OCI-LY7 (cell line): Measurements from ENCODE around the gene SPATA4. TPM values are rescaled to one million over a fixed set of nuclear protein-coding genes. Genes with fewer than 3 reads are reported as not detected.

Experiments used
- BruUV-seq: library from RNA; stranded (reverse); fragments of 400-500 nt; replicated peaks from 2 replicates; lab custom pipeline; 2021; lab: Mats Ljungman, UMichigan
- CTCF ChIA-PET: fragments of 300-600 bp; sonication (Branson Sonifier 250); formaldehyde crosslinking; loops from one replicate; lab custom pipeline; 2022; ENCODE audit warnings: antibody characterized with exemption; ENCODE audit not compliant: unreplicated experiment; lab: Charles Lee
- POLR2A ChIA-PET: fragments of 300-600 bp; sonication (Branson Sonifier 250); formaldehyde crosslinking; loops from one replicate; lab custom pipeline; 2022; ENCODE audit warnings: antibody characterized with exemption; lab: Charles Lee
- DNase-seq: peaks from one replicate; pipeline ENCODE4 v3.0.0-alpha.2; 2015; ENCODE audit warnings: low spot score
- H2AFZ ChIP-seq: fragments of 200-600 bp; sonication (generic), shearing (Covaris generic); 2 replicates; pipeline ENCODE4 v1.6.1; 2014; ENCODE audit warnings: mild to moderate bottlenecking, antibody characterized with exemption, low read length, moderate library complexity
- H3K27ac ChIP-seq: fragments of 200-600 bp; sonication (generic); 2 replicates; pipeline ENCODE4 v1.5.1; 2014; ENCODE audit warnings: mixed run types, low read depth, mild to moderate bottlenecking, moderate library complexity, low read length, inconsistent platforms; ENCODE audit not compliant: poor library complexity, severe bottlenecking
- H3K36me3 ChIP-seq: fragments of 200-600 bp; sonication (generic); 2 replicates; pipeline ENCODE4 v1.6.1; 2014; ENCODE audit warnings: mild to moderate bottlenecking, antibody characterized with exemption, low read length, moderate library complexity, mixed read lengths; ENCODE audit not compliant: insufficient read depth
- H3K4me1 ChIP-seq: fragments of 200-600 bp; sonication (generic); 2 replicates; pipeline ENCODE4 v1.5.1; 2014; ENCODE audit warnings: mild to moderate bottlenecking, low read length; ENCODE audit not compliant: insufficient read depth, poor library complexity, severe bottlenecking
- H3K4me2 ChIP-seq: fragments of 200-600 bp; sonication (generic); 2 replicates; pipeline ENCODE4 v1.6.1; 2014; ENCODE audit warnings: mild to moderate bottlenecking, low read length
- H3K4me3 ChIP-seq: fragments of 200-600 bp; sonication (generic); 2 replicates; pipeline ENCODE4 v1.5.1; 2014; ENCODE audit warnings: mild to moderate bottlenecking, low read depth, low read length; ENCODE audit not compliant: poor library complexity, severe bottlenecking
- H3K79me2 ChIP-seq: fragments of 200-600 bp; sonication (generic); 2 replicates; pipeline ENCODE4 v1.6.1; 2016; ENCODE audit warnings: low read depth, mild to moderate bottlenecking, low read length, moderate library complexity, mixed read lengths; ENCODE audit not compliant: insufficient read depth
- H3K9me2 ChIP-seq: fragments of 200-600 bp; sonication (generic); 2 replicates; pipeline ENCODE4 v1.6.1; 2016; ENCODE audit warnings: mild to moderate bottlenecking, low read length, mixed read lengths; ENCODE audit not compliant: insufficient read depth
- H3K9me3 ChIP-seq: fragments of 200-600 bp; sonication (generic); 2 replicates; pipeline ENCODE4 v1.6.1; 2014; ENCODE audit warnings: mild to moderate bottlenecking, mixed run types, low read length, mixed read lengths
- H4K20me1 ChIP-seq: fragments of 200-600 bp; sonication (generic); 2 replicates; pipeline ENCODE4 v1.6.1; 2014; ENCODE audit warnings: mild to moderate bottlenecking, antibody characterized with exemption, low read length, moderate library complexity, mixed read lengths; ENCODE audit not compliant: insufficient read depth
- EZH2phosphoT487 ChIP-seq: fragments of 200-600 bp; sonication (generic); IDR thresholded peaks from 2 replicates; pipeline ENCODE4 v1.6.1; 2018; ENCODE audit warnings: low read depth, borderline replicate concordance, mild to moderate bottlenecking, mixed run types, antibody characterized with exemption, low read length, moderate library complexity, mixed read lengths
- intact Hi-C: fragments of 100-400 bp; cut with micrococcal nuclease; formaldehyde crosslinking; loops from one replicate; pipeline ENCODE4 v1.10.0; 2022; ENCODE audit not compliant: unreplicated experiment
- total RNA-seq, 2 experiments: library from RNA; depleted of rRNA in 1 of 2; stranded (reverse); fragments of >200 nt in 1 of 2; shearing (Covaris generic) in 1 of 2; gene quantifications; 2 replicates each; pipeline ENCODE4 v1.2.3, GENCODE V29; 2014 to 2022
- TF ChIP-seq, protein P1 (sequence below): fragments of 200-600 bp; sonication (generic); conservative IDR thresholded peaks from 2 replicates; pipeline ENCODE4 v1.5.1; 2014; ENCODE audit warnings: mild to moderate bottlenecking, antibody characterized with exemption, low read length, moderate library complexity, mixed read lengths

Gene SPATA4
- total RNA-seq, 2 experiments from 2014 or later = not detected

GRCh38 chr4:176236946-176237345 is 41.6 kb upstream of the SPATA4 start:
- DNase-seq = no peak
- Histone ChIP-seq H3K9me2 (no peaks in the 10 kb centered on the region), H3K9me3 (no peaks in the 10 kb centered on the region), H4K20me1 (no peaks in the 10 kb centered on the region), H3K36me3 (no peaks in the 10 kb centered on the region), H3K27ac (no peak overlapping the region), H3K4me2 (no peak overlapping the region), H3K79me2 (no peaks in the 10 kb centered on the region), H2AFZ (no peak overlapping the region), H3K4me1 (no peaks in the 10 kb centered on the region), H3K4me3 (no peak overlapping the region)
- ChIA-PET CTCF (no interaction called here), POLR2A (interaction anchor here (1.3 kb wide), 1 partner anchor 20 kb away, joined by 3 read pairs; no protein-coding TSS in a partner anchor)
- TF ChIP-seq, protein P1, sequence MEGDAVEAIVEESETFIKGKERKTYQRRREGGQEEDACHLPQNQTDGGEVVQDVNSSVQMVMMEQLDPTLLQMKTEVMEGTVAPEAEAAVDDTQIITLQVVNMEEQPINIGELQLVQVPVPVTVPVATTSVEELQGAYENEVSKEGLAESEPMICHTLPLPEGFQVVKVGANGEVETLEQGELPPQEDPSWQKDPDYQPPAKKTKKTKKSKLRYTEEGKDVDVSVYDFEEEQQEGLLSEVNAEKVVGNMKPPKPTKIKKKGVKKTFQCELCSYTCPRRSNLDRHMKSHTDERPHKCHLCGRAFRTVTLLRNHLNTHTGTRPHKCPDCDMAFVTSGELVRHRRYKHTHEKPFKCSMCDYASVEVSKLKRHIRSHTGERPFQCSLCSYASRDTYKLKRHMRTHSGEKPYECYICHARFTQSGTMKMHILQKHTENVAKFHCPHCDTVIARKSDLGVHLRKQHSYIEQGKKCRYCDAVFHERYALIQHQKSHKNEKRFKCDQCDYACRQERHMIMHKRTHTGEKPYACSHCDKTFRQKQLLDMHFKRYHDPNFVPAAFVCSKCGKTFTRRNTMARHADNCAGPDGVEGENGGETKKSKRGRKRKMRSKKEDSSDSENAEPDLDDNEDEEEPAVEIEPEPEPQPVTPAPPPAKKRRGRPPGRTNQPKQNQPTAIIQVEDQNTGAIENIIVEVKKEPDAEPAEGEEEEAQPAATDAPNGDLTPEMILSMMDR = no peak
- no peak for TF ChIP-seq EZH2phosphoT487
- BruUV-seq = no TSS peak
- intact Hi-C loops = no loop called here

DNA sequence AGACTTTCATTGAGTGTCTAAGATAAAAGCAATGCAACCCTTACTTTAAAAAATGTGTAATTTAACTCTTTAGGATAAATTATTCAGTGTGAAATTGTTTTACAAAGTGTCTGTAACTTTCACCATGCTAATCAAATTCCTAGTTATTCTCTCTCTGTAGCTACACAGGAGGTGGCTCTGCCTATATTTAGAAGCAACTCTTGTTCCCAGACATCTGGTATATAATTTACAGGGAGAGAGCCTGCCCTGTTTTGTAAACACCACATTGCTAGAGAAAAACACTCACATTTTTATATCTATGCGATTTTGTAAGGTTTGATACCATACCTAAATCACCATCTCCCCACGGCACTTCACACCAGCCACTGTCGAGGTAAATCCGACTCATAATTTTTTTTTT is 35.5 kb upstream of the SPATA4 start:
- no peaks in the 10 kb centered on the region for H3K36me3 ChIP-seq
- TF ChIP-seq, protein P1 = no peak
- TF ChIP-seq EZH2phosphoT487 = no peak
- BruUV-seq = no TSS peak
- no peak overlapping the region for H3K27ac ChIP-seq
- H2AFZ ChIP-seq = no peak overlapping the region
- intact Hi-C loops = no loop called here
- no peaks in the 10 kb centered on the region for H3K9me3 ChIP-seq
- H3K4me2 ChIP-seq = no peak overlapping the region
- no peaks in the 10 kb centered on the region for H3K4me1 ChIP-seq
- ChIA-PET POLR2A (interaction anchor here (0.7 to 1.6 kb wide), 3 partner anchors 14 to 1994 kb away, joined by 3 to 6 read pairs (median 4); no protein-coding TSS in a partner anchor), CTCF (no interaction called here)
- no peak overlapping the region for H3K4me3 ChIP-seq
- no peaks in the 10 kb centered on the region for H3K9me2 ChIP-seq
- no peaks in the 10 kb centered on the region for H4K20me1 ChIP-seq
- H3K79me2 ChIP-seq = no peaks in the 10 kb centered on the region
- DNase-seq = no peak

DNA sequence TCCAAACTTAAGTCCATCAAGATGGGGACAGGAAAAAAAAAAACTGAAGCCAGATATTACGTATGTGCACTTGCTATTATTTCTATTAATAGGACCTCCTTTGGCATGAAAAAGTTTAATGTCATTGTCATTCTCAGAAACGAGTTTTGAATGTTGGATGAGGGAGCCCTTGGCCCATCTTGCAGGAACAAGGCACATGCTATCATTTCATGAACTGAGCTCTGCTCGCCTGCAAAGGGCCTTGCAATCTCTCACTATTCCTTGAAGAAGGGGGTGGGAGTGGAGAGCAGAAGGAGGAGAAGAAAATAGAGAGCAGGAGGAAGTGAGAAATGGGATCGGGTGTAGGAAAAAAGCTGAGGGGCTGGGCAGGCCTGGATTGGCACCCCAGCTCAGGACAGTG is 34.3 kb upstream of the SPATA4 start:
- intact Hi-C loops = no loop called here
- Histone ChIP-seq H3K4me2 (no peak overlapping the region), H3K79me2 (no peaks in the 10 kb centered on the region), H2AFZ (no peak overlapping the region), H3K9me3 (no peaks in the 10 kb centered on the region), H3K36me3 (no peaks in the 10 kb centered on the region), H3K4me3 (no peak overlapping the region), H3K27ac (no peak overlapping the region), H3K4me1 (no peaks in the 10 kb centered on the region), H4K20me1 (no peaks in the 10 kb centered on the region), H3K9me2 (no peaks in the 10 kb centered on the region)
- POLR2A ChIA-PET = interaction anchor here (1.0 to 1.2 kb wide), 2 partner anchors 16 to 299 kb away, joined by 3 read pairs; no protein-coding TSS in a partner anchor
- TF ChIP-seq, protein P1 = no peak
- no peak for TF ChIP-seq EZH2phosphoT487
- no peak for DNase-seq
- BruUV-seq = no TSS peak
- CTCF ChIA-PET = no interaction called here
